Liver (tissue), 9 donors: ENCODE results near the gene KRTAP10-2. TPM values are rescaled to one million over a fixed set of nuclear protein-coding genes. Genes with fewer than 3 reads are reported as not detected.

ENCODE experiments used
- DNase-seq: peaks from one replicate; pipeline ENCODE4 v3.0.0-alpha.2; 2017; ENCODE audit warnings: low spot score
- H3K27ac ChIP-seq, 2 donors: one replicate each; pipeline ENCODE4 v1.7.0; 2013; ENCODE audit warnings: inconsistent platforms in 2 of 2, low read length in 2 of 2, control low read depth in 1 of 2, low read depth in 1 of 2, mild to moderate bottlenecking in 1 of 2
- H3K27me3 ChIP-seq, 4 donors: one replicate each; pipeline versions ENCODE4 v1.6.1 to v1.7.0; 2013; ENCODE audit warnings: low read length in 3 of 4, inconsistent platforms in 1 of 4, mild to moderate bottlenecking in 1 of 4, moderate library complexity in 1 of 4; ENCODE audit not compliant: control insufficient read depth in 4 of 4, insufficient read depth in 4 of 4
- H3K36me3 ChIP-seq, 4 donors: one replicate each; pipeline versions ENCODE4 v1.6.1 to v1.7.0; 2013; ENCODE audit warnings: low read length in 3 of 4, mild to moderate bottlenecking in 3 of 4, low read depth in 1 of 4, moderate library complexity in 1 of 4; ENCODE audit not compliant: control insufficient read depth in 4 of 4, insufficient read depth in 3 of 4
- H3K4me1 ChIP-seq, 4 donors: one replicate each; pipeline versions ENCODE4 v1.6.1 to v1.7.0; 2013; ENCODE audit warnings: low read length in 3 of 4, mild to moderate bottlenecking in 3 of 4, moderate library complexity in 1 of 4; ENCODE audit not compliant: control insufficient read depth in 4 of 4, insufficient read depth in 4 of 4
- H3K4me3 ChIP-seq, 3 donors: one replicate each; pipeline versions ENCODE4 v1.6.1 to v1.7.0; 2013; ENCODE audit warnings: low read length in 3 of 3, control low read depth in 1 of 3, low read depth in 1 of 3, mild to moderate bottlenecking in 1 of 3
- H3K9ac ChIP-seq, 2 donors: one replicate each; pipeline ENCODE4 v1.7.0; 2013; ENCODE audit warnings: low read length in 2 of 2, mild to moderate bottlenecking in 2 of 2, moderate library complexity in 2 of 2, control low read depth in 1 of 2, low read depth in 1 of 2
- H3K9me3 ChIP-seq, 4 donors: one replicate each; pipeline versions ENCODE4 v1.6.1 to v1.7.0; 2013; ENCODE audit warnings: low read length in 3 of 4; ENCODE audit not compliant: control insufficient read depth in 4 of 4
- ATF3 ChIP-seq: IDR thresholded peaks from 2 replicates; pipeline ENCODE4 v1.6.1; 2016; ENCODE audit warnings: antibody characterized with exemption
- EGR1 ChIP-seq, 2 donors: IDR thresholded peaks; 2 replicates each; pipeline ENCODE4 v1.6.1; 2016 to 2018; ENCODE audit warnings: antibody characterized with exemption in 2 of 2, low read depth in 2 of 2
- FOXA1 ChIP-seq: IDR thresholded peaks from 2 replicates; pipeline ENCODE4 v1.6.1; 2016; ENCODE audit warnings: antibody characterized with exemption
- FOXA2 ChIP-seq: IDR thresholded peaks from 2 replicates; pipeline ENCODE4 v1.6.1; 2016; ENCODE audit warnings: antibody characterized with exemption
- GABPA ChIP-seq, 2 donors: IDR thresholded peaks in 1 of 2; conservative IDR thresholded peaks in 1 of 2; 2 replicates each; pipeline ENCODE4 v1.6.1; 2016; ENCODE audit warnings: antibody characterized with exemption in 2 of 2, mild to moderate bottlenecking in 1 of 2, moderate library complexity in 1 of 2
- HNF4A ChIP-seq, 2 donors: conservative IDR thresholded peaks; 2 replicates each; pipeline ENCODE4 v1.6.1; 2016; ENCODE audit warnings: antibody characterized with exemption in 2 of 2, mild to moderate bottlenecking in 2 of 2
- HNF4G ChIP-seq: IDR thresholded peaks from 2 replicates; pipeline ENCODE4 v1.6.1; 2016; ENCODE audit warnings: antibody characterized with exemption
- JUND ChIP-seq, 2 donors: IDR thresholded peaks; 2 replicates each; pipeline ENCODE4 v1.6.1; 2016; ENCODE audit warnings: antibody characterized with exemption in 2 of 2
- NR2F2 ChIP-seq: IDR thresholded peaks from 2 replicates; pipeline ENCODE4 v1.6.1; 2016; ENCODE audit warnings: antibody characterized with exemption
- RAD21 ChIP-seq, 2 donors: IDR thresholded peaks; 2 replicates each; pipeline ENCODE4 v1.6.1; 2016; ENCODE audit warnings: antibody characterized with exemption in 2 of 2, mild to moderate bottlenecking in 2 of 2
- REST ChIP-seq: IDR thresholded peaks from 2 replicates; pipeline ENCODE4 v1.6.1; 2016; ENCODE audit warnings: antibody characterized with exemption, mild to moderate bottlenecking
- RXRA ChIP-seq, 2 donors: IDR thresholded peaks; 2 replicates each; pipeline ENCODE4 v1.6.1; 2017 to 2018; ENCODE audit warnings: antibody characterized with exemption in 2 of 2, mild to moderate bottlenecking in 1 of 2
- SP1 ChIP-seq: IDR thresholded peaks from 2 replicates; pipeline ENCODE4 v1.6.1; 2018; ENCODE audit warnings: antibody characterized with exemption, mild to moderate bottlenecking
- TAF1 ChIP-seq: conservative IDR thresholded peaks from 2 replicates; pipeline ENCODE4 v1.6.1; 2016; ENCODE audit warnings: antibody characterized with exemption, mild to moderate bottlenecking
- YY1 ChIP-seq: IDR thresholded peaks from 2 replicates; pipeline ENCODE4 v1.6.1; 2016; ENCODE audit warnings: antibody characterized with exemption, mild to moderate bottlenecking
- WGBS: extraction: QIAGEN DNeasy Blood & Tissue Kit; methylation state at CpG from one replicate; pipeline ENCODE4 v1.1.7; 2013; 5-methylcytosine and 5-hydroxymethylcytosine counted together
- polyA plus RNA-seq, 2 donors: library from polyadenylated mRNA; stranded (reverse) in 1 of 2; unstranded in 1 of 2; fragments of 200-250 nt in 1 of 2; fragments of >200 nt in 1 of 2; fragmentation: Nextera tagmentation in 1 of 2; extraction: Ambion mirVana in 1 of 2; gene quantifications; one replicate each; pipeline versions ENCODE4 v1.2.1 to v1.2.3, GENCODE V29; 2013 to 2015
- total RNA-seq, 2 donors: library from RNA; depleted of rRNA; stranded (reverse); fragments of >200 nt; gene quantifications; one replicate each; pipeline ENCODE4 v1.2.3, GENCODE V29; 2014
- TF ChIP-seq, protein P1 (sequence below): IDR thresholded peaks from 2 replicates; pipeline ENCODE4 v1.6.1; 2016; ENCODE audit warnings: antibody characterized with exemption
- TF ChIP-seq, protein P2 (sequence below): IDR thresholded peaks from 2 replicates; pipeline ENCODE4 v1.6.1; 2016; ENCODE audit warnings: antibody characterized with exemption
- donor health status: healthy.
- donor health status: healthy.
- donor health status: healthy.
- donor health status: healthy.
- donor health status: healthy.

The KRTAP10-2 gene
- total and polyA plus RNA-seq, 4 donors, result not detected

DNA sequence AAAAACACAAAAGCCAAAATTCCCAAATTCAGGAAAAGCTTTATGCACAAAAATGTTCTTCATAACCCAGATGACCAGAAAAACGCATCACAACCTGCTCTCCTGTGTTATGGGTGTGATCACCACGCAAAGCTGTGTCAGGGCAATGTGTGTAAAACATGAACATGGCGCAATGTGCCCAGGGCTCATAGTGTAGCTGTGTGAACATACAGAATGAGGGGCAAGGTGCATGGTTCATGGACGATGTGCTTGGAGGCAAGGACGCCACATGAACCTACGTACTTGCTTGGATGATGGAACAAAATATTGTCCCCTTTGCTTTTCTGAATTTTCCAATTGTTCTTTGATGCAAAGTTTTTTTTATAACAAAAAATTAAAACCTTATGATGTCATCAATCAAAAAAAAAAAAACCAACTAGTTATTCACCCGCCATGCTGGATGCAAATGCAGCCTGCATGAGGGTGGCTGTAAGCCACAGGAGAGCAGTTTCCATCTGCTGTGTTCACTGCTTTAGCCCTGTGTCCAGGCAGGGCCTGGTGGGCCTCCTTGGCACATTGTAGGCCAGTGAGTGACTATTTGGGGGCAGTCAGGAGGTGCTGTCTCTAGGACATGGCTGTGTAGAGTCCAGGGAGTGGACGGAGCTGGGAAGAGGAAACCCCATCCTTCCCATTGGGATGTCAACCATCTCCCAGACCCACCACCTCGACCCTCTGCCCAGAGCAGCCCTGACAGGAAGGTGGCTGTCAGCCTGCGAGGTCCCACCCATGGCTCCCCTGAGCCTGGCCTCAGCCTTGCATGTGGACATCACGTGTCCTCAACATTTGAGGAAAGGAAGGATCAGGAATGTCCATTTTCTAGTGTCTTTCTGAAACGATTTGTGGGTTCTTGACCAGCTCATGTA, 25.0 kb downstream of the KRTAP10-2 start:
- no peak for TF ChIP-seq FOXA1
- no peak for TF ChIP-seq JUND (IDR thresholded peaks at IDR 0.05)
- TF ChIP-seq EGR1 (IDR thresholded peaks at IDR 0.05; ENCODE audit: low read depth in 2 of 2), result no peak
- no peak for TF ChIP-seq RAD21 (IDR thresholded peaks at IDR 0.05)
- TF ChIP-seq SP1, result no peak
- TF ChIP-seq, protein P1, sequence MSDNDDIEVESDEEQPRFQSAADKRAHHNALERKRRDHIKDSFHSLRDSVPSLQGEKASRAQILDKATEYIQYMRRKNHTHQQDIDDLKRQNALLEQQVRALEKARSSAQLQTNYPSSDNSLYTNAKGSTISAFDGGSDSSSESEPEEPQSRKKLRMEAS, result no peak
- no peak for TF ChIP-seq REST
- TF ChIP-seq NR2F2, result no peak
- TF ChIP-seq, protein P2, sequence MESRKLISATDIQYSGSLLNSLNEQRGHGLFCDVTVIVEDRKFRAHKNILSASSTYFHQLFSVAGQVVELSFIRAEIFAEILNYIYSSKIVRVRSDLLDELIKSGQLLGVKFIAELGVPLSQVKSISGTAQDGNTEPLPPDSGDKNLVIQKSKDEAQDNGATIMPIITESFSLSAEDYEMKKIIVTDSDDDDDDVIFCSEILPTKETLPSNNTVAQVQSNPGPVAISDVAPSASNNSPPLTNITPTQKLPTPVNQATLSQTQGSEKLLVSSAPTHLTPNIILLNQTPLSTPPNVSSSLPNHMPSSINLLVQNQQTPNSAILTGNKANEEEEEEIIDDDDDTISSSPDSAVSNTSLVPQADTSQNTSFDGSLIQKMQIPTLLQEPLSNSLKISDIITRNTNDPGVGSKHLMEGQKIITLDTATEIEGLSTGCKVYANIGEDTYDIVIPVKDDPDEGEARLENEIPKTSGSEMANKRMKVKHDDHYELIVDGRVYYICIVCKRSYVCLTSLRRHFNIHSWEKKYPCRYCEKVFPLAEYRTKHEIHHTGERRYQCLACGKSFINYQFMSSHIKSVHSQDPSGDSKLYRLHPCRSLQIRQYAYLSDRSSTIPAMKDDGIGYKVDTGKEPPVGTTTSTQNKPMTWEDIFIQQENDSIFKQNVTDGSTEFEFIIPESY, result no peak
- no peak for TF ChIP-seq FOXA2
- TF ChIP-seq RXRA (IDR thresholded peaks at IDR 0.05), result no peak
- TF ChIP-seq HNF4G, result no peak
- TF ChIP-seq HNF4A (conservative IDR thresholded peaks at IDR 0.05), result no peak
- no peak for TF ChIP-seq ATF3
- TF ChIP-seq GABPA (IDR thresholded peaks at IDR 0.05 in 1 of 2, conservative IDR thresholded peaks at IDR 0.05 in 1 of 2), result no peak
- no peak for TF ChIP-seq YY1
- no peak for TF ChIP-seq TAF1
- Histone ChIP-seq H3K9ac (no peak overlapping the region), H3K4me3 (no peak overlapping the region), H3K36me3 (no peaks in the 10 kb centered on the region), H3K4me1 (no peaks in the 10 kb centered on the region), H3K27ac (no peak overlapping the region), H3K9me3 (no peaks in the 10 kb centered on the region), H3K27me3 (no peaks in the 10 kb centered on the region)
- 85% methylated on average over 12 of the region's 12 CpGs for WGBS
- no peak for DNase-seq
